Measurements from ENCODE around the gene RMP24.
"Not testable (repeated sequence)": the region's sequence is repeated elsewhere in the genome, so short reads cannot be mapped to it uniquely, and the experiment has no call there.

The RMP24 gene

DNA sequence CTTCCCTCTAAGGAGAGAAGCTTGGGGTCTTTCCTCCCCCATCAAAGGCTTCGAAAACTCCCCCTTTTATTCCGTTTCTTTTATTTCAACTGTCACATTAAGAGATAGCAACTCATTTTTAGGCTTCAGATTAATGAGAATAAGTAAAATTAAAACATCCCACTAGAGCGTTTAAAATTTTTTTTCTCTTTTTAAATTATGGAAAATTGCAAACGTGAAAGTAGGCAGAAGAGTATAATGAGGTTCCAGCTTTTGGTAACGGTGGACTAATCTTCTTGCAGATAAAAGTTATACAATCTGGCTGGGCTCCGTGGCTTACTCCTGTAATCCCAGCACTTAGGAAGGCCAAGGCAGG lies 21.9 kb upstream of the RMP24 start:
- no peaks in the 10 kb centered on the region for H3K4me1 Mint-ChIP-seq
- DNase-seq = no peak
- H3K27me3 Mint-ChIP-seq (ENCODE audit: low read depth, poor library complexity) = peaks cover 29% of the 10 kb centered on the region
- peaks cover 6% of the 10 kb centered on the region for H3K9me3 Mint-ChIP-seq
- TF ChIP-seq, protein P1, sequence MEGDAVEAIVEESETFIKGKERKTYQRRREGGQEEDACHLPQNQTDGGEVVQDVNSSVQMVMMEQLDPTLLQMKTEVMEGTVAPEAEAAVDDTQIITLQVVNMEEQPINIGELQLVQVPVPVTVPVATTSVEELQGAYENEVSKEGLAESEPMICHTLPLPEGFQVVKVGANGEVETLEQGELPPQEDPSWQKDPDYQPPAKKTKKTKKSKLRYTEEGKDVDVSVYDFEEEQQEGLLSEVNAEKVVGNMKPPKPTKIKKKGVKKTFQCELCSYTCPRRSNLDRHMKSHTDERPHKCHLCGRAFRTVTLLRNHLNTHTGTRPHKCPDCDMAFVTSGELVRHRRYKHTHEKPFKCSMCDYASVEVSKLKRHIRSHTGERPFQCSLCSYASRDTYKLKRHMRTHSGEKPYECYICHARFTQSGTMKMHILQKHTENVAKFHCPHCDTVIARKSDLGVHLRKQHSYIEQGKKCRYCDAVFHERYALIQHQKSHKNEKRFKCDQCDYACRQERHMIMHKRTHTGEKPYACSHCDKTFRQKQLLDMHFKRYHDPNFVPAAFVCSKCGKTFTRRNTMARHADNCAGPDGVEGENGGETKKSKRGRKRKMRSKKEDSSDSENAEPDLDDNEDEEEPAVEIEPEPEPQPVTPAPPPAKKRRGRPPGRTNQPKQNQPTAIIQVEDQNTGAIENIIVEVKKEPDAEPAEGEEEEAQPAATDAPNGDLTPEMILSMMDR (IDR thresholded peaks at IDR 0.05) = peak; percentile 17
- no peaks in the 10 kb centered on the region for H3K36me3 Mint-ChIP-seq (ENCODE audit: low read depth)
- H3K4me3 Mint-ChIP-seq = peak overlapping the region; percentile 89
- H3K27ac Mint-ChIP-seq = no peak overlapping the region

DNA sequence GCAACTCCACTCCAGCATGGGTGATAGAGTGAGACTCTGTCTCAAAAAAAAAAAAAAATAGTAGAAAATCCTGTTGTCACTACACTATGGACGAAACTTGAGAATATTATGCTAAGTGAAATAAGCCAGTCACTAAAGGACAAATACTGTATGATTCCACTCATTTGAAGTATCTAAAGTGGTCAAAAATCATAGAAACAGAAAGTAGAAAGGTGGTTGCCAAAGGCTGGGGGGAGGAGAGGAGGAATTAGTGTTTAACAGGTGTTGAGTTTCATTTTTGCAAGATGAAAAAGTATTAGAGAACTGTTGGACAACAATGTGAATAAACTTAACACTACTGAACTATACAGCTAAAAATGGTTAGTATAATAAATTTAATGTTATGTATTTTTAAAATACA lies 18.8 kb upstream of the RMP24 start:
- H3K27me3 Mint-ChIP-seq (ENCODE audit: low read depth, poor library complexity) = peaks cover 28% of the 10 kb centered on the region
- H3K27ac Mint-ChIP-seq = no peak overlapping the region
- no peak overlapping the region for H3K4me3 Mint-ChIP-seq
- TF ChIP-seq, protein P1 (IDR thresholded peaks at IDR 0.05) = no peak
- H3K36me3 Mint-ChIP-seq (ENCODE audit: low read depth) = no peaks in the 10 kb centered on the region
- H3K4me1 Mint-ChIP-seq = no peaks in the 10 kb centered on the region
- no peak for DNase-seq
- H3K9me3 Mint-ChIP-seq = peaks cover 27% of the 10 kb centered on the region

DNA sequence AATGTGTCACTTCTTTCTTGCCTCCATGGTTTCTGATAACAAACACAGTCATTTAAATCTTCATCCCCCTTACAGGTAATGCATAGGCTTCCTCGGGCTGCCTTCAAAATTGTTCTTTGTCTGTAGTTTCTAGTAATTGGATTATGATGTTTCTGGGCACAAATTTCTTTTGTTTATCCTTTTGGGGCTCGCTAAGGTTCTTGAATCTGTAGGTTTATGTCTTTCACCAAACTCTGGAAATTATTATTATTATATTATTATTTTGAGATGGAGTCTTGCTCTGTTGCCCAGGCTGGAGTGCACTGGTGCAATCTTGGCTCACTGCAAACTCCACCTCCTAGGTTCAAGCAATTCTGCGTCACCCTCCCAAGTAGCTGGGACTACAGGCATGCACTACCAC lies 16.3 kb upstream of the RMP24 start:
- H3K9me3 Mint-ChIP-seq = peaks cover 43% of the 10 kb centered on the region
- H3K4me3 Mint-ChIP-seq = no peak overlapping the region
- H3K27me3 Mint-ChIP-seq (ENCODE audit: low read depth, poor library complexity) = peaks cover 11% of the 10 kb centered on the region
- no peak for DNase-seq
- H3K4me1 Mint-ChIP-seq = no peaks in the 10 kb centered on the region
- H3K27ac Mint-ChIP-seq = no peak overlapping the region
- TF ChIP-seq, protein P1 (IDR thresholded peaks at IDR 0.05) = no peak
- no peaks in the 10 kb centered on the region for H3K36me3 Mint-ChIP-seq (ENCODE audit: low read depth)

DNA sequence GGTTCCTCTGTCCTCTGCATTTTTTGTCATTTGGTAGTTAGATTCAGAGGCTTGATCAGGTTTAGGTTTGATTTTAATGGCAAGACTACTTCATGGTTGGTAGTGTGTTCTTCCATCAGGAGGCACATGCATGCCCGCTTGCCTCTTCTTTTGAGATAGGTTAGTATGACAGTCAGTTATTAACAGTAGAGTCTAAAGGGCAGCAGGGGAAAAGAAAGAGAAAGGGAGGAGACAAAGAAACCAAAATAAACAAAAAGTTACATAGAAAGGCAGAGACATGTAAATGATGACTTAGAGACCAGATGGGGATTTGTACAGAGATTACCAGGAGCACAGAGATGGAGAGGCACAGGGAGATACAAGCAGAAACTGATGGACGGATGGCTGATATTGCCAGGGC lies 10.2 kb upstream of the RMP24 start:
- H3K4me1 Mint-ChIP-seq = no peaks in the 10 kb centered on the region
- peaks cover 37% of the 10 kb centered on the region for H3K9me3 Mint-ChIP-seq
- no peak overlapping the region for H3K27ac Mint-ChIP-seq
- TF ChIP-seq, protein P1 (IDR thresholded peaks at IDR 0.05) = no peak
- H3K27me3 Mint-ChIP-seq (ENCODE audit: low read depth, poor library complexity) = peaks cover 10% of the 10 kb centered on the region
- no peaks in the 10 kb centered on the region for H3K36me3 Mint-ChIP-seq (ENCODE audit: low read depth)
- DNase-seq = no peak
- no peak overlapping the region for H3K4me3 Mint-ChIP-seq

DNA sequence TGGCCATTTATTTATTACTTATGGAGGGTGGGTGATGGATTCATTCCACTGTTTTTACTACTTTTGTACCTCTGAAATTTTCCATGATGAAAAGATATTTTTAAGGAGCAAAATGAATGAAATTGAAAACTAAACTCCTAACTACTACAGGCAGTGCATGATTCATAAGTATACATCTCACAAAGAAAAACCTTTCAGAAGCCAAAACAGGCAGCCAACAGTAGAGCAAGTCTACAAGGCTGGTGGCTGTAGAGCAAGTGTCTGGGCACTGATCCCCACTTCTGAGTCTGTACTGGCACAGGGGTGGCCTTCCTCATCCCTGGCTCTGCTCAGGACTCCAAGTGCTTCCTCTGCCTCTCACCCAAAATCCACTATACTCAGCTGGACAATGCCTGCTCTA lies 8.2 kb upstream of the RMP24 start:
- TF ChIP-seq, protein P1 (IDR thresholded peaks at IDR 0.05) = no peak
- H3K36me3 Mint-ChIP-seq (ENCODE audit: low read depth) = no peaks in the 10 kb centered on the region
- H3K9me3 Mint-ChIP-seq = peaks cover 27% of the 10 kb centered on the region
- no peaks in the 10 kb centered on the region for H3K4me1 Mint-ChIP-seq
- H3K4me3 Mint-ChIP-seq = no peak overlapping the region
- H3K27me3 Mint-ChIP-seq (ENCODE audit: low read depth, poor library complexity) = peaks cover 12% of the 10 kb centered on the region
- no peak overlapping the region for H3K27ac Mint-ChIP-seq
- no peak for DNase-seq

DNA sequence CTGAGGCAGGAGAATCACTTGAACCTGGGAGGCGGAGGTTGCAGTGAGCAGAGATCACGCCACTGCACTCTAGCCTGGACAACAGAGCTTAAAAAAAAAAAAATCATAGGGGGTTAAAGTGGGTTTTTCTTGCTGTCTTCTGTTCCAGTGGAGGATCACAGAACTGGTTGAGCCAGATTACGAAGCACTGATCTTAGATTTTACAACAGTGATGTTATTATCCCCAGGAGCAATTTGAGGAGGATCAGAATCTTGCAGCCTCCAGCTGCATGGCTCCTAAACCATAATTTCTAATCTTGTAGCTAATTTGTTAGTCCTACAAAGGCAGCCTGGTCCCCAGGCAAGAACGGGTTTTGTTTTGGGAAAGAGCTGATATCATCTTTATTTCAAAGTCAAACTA lies 4.6 kb upstream of the RMP24 start:
- Mint-ChIP-seq H3K27me3 (ENCODE audit: low read depth, poor library complexity) (peaks cover 12% of the 10 kb centered on the region), H3K9me3 (peaks cover 12% of the 10 kb centered on the region)
- not testable (repeated sequence) for DNase-seq; H3K36me3 Mint-ChIP-seq (ENCODE audit: low read depth); H3K4me1 Mint-ChIP-seq; H3K27ac Mint-ChIP-seq; H3K4me3 Mint-ChIP-seq
